ENCODE data around the gene KLC1. TPM values are rescaled to one million over a fixed set of nuclear protein-coding genes. Genes with fewer than 3 reads are reported as not detected.
A peak's percentile ranks its signal among the peaks of the same experiment; 100 is the strongest.

Gene KLC1
- total RNA-seq, 1 experiment from 2014 or later, result 121 TPM

DNA sequence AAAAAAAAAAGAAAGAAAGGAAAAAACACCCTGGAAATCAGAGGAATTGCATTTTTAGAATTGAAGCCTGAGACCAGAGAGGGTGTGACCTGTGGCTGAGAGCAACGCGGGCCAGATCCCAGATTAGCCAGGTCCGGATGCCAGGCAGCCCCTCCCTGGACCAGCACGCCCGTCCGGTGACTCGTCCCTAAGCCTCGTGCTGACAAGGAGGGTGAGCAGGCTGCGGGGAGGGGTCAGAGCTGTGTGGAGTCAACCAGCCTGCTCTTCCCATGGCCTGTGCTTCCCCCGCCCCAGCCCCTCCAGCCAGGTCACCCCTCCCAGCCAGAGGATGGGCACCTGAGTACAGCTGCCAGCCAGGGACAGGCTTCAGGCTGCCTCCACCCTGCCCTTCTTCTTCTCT lies 4.2 kb upstream of the KLC1 start:
- peaks cover 28 to 60% of the 10 kb centered on the region in 2 experiments for H3K4me1 ChIP-seq (ENCODE audit: control insufficient read depth in 1 of 2, insufficient read depth in 2 of 2, low read length in 2 of 2)
- H3K9me2 ChIP-seq (ENCODE audit: insufficient read depth), result no peaks in the 10 kb centered on the region
- H2AFZ ChIP-seq (ENCODE audit: low read depth, low read length, poor library complexity, severe bottlenecking), result no peak overlapping the region
- no peaks in the 10 kb centered on the region for H3K27me3 ChIP-seq (ENCODE audit: insufficient read depth, low read length)
- ChIA-PET CTCF (no interaction called here), RAD21 (ENCODE audit: low non-redundant PET in 1 of 2, low total read pairs in 2 of 2, uncharacterized antibody in 2 of 2, unreplicated experiment in 2 of 2) (no interaction called here), POLR2A (no interaction called here)
- H3K79me2 ChIP-seq (ENCODE audit: insufficient read depth, low read length), result peaks cover 9% of the 10 kb centered on the region
- H3K9ac ChIP-seq (ENCODE audit: low read length), result peak overlapping the region; percentile 60
- ATAC-seq (peak; percentile 63), DNase-seq (ENCODE audit: low read depth, low spot score) (peak; percentile 56)
- BruUV-seq (replicated peaks), result no TSS peak
- TF ChIP-seq POLR2AphosphoS5 (IDR thresholded peaks at IDR 0.05; ENCODE audit: low read depth, low read length) (peak; percentile 56), ZFX (IDR thresholded peaks at IDR 0.05) (no peak)
- H3K4me3 ChIP-seq (replicated peaks in 1 of 2; ENCODE audit: low read depth in 1 of 2, low read length in 2 of 2), result peak overlapping the region in 1 of 2 experiments; percentile 17; a peak in 1 of 4 replicates
- no peaks in the 10 kb centered on the region for H3K9me3 ChIP-seq (ENCODE audit: control insufficient read depth in 1 of 2, insufficient read depth in 1 of 2, low read depth in 1 of 2, low read length in 2 of 2)
- no peaks in the 10 kb centered on the region for H3K36me3 ChIP-seq (ENCODE audit: control insufficient read depth in 1 of 2, insufficient read depth in 2 of 2, low read length in 2 of 2)
- peaks cover under 1% of the 10 kb centered on the region; the same call in 1 of the 2 replicates for H4K20me1 ChIP-seq (ENCODE audit: insufficient read depth)
- peak overlapping the region; percentile 63 for H3K4me2 ChIP-seq (ENCODE audit: low read length)
- H3K27ac ChIP-seq (ENCODE audit: low read depth, low read length), result no peak overlapping the region
- intact Hi-C loops (cut with micrococcal nuclease), result loop anchor here (2.0 kb wide), 1 partner anchor 48 kb away; no protein-coding TSS in a partner anchor

GRCh38 chr14:103625356-103626095 lies 3.5 kb upstream of the KLC1 start:
- RAD21 ChIA-PET (ENCODE audit: low non-redundant PET in 1 of 2, low total read pairs in 2 of 2, uncharacterized antibody in 2 of 2, unreplicated experiment in 2 of 2), result no interaction called here
- TF ChIP-seq CEBPB (IDR thresholded peaks at IDR 0.05; ENCODE audit: low read depth) (no peak), CBX3 (IDR thresholded peaks at IDR 0.05; ENCODE audit: low read depth) (no peak), POLR2AphosphoS5 (IDR thresholded peaks at IDR 0.05; ENCODE audit: low read depth, low read length) (no peak), JUND (IDR thresholded peaks at IDR 0.05) (no peak), EGR1 (IDR thresholded peaks at IDR 0.05; ENCODE audit: low read depth) (no peak), EZH2 (IDR thresholded peaks at IDR 0.05) (no peak), POLR2A (IDR thresholded peaks at IDR 0.05; ENCODE audit: borderline replicate concordance, extremely low read depth, insufficient read depth, insufficient read length) (no peak), FOSL1 (IDR thresholded peaks at IDR 0.05; ENCODE audit: low read depth) (no peak), ZBTB33 (IDR thresholded peaks at IDR 0.05; ENCODE audit: extremely low read depth, insufficient replicate concordance, low read length) (no peak), SIN3A (IDR thresholded peaks at IDR 0.05; ENCODE audit: low read depth) (no peak), EZH2phosphoT487 (IDR thresholded peaks at IDR 0.05; ENCODE audit: borderline replicate concordance) (no peak), ZNF274 (IDR thresholded peaks at IDR 0.05; ENCODE audit: low read depth, low read length) (no peak), SP1 (IDR thresholded peaks at IDR 0.05; ENCODE audit: low read depth) (no peak), RAD21 (IDR thresholded peaks at IDR 0.05; ENCODE audit: low read depth) (no peak)
- TF ChIP-seq, protein P1, sequence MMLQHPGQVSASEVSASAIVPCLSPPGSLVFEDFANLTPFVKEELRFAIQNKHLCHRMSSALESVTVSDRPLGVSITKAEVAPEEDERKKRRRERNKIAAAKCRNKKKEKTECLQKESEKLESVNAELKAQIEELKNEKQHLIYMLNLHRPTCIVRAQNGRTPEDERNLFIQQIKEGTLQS (IDR thresholded peaks at IDR 0.05), result no peak
- TF ChIP-seq, protein P2, sequence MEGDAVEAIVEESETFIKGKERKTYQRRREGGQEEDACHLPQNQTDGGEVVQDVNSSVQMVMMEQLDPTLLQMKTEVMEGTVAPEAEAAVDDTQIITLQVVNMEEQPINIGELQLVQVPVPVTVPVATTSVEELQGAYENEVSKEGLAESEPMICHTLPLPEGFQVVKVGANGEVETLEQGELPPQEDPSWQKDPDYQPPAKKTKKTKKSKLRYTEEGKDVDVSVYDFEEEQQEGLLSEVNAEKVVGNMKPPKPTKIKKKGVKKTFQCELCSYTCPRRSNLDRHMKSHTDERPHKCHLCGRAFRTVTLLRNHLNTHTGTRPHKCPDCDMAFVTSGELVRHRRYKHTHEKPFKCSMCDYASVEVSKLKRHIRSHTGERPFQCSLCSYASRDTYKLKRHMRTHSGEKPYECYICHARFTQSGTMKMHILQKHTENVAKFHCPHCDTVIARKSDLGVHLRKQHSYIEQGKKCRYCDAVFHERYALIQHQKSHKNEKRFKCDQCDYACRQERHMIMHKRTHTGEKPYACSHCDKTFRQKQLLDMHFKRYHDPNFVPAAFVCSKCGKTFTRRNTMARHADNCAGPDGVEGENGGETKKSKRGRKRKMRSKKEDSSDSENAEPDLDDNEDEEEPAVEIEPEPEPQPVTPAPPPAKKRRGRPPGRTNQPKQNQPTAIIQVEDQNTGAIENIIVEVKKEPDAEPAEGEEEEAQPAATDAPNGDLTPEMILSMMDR (IDR thresholded peaks at IDR 0.05 in 2 of 3, conservative IDR thresholded peaks at IDR 0.05 in 1 of 3; ENCODE audit: borderline replicate concordance in 1 of 3, insufficient read depth in 1 of 3, low read depth in 2 of 3, low read length in 2 of 3), result no peak

More at GRCh38 chr14:103625356-103626095, 3.5 kb upstream of the KLC1 start:
- H3K9me3 ChIP-seq (ENCODE audit: control insufficient read depth in 1 of 2, insufficient read depth in 1 of 2, low read depth in 1 of 2, low read length in 2 of 2), result no peaks in the 10 kb centered on the region
- no peaks in the 10 kb centered on the region for H3K9me2 ChIP-seq (ENCODE audit: insufficient read depth)
- ATAC-seq (no peak), DNase-seq (ENCODE audit: low read depth, low spot score) (no peak)
- peak overlapping the region; percentile 60 for H3K9ac ChIP-seq (ENCODE audit: low read length)
- peak overlapping the region in 1 of 2 experiments; percentile 17; a peak in 1 of 4 replicates for H3K4me3 ChIP-seq (replicated peaks in 1 of 2; ENCODE audit: low read depth in 1 of 2, low read length in 2 of 2)
- H3K27ac ChIP-seq (ENCODE audit: low read depth, low read length), result no peak overlapping the region
- H3K36me3 ChIP-seq (ENCODE audit: control insufficient read depth in 1 of 2, insufficient read depth in 2 of 2, low read length in 2 of 2), result no peaks in the 10 kb centered on the region
- peak overlapping the region; percentile 63 for H3K4me2 ChIP-seq (ENCODE audit: low read length)
- POLR2A ChIA-PET, result no interaction called here
- H3K4me1 ChIP-seq (ENCODE audit: control insufficient read depth in 1 of 2, insufficient read depth in 2 of 2, low read length in 2 of 2), result peaks cover 32 to 66% of the 10 kb centered on the region in 2 experiments
- intact Hi-C loops (cut with micrococcal nuclease), result loop anchor here (2.0 kb wide), 1 partner anchor 49 kb away; no protein-coding TSS in a partner anchor
- CTCF ChIA-PET, result no interaction called here
- no peaks in the 10 kb centered on the region for H3K27me3 ChIP-seq (ENCODE audit: insufficient read depth, low read length)
- BruUV-seq (replicated peaks), result no TSS peak
- H2AFZ ChIP-seq (ENCODE audit: low read depth, low read length, poor library complexity, severe bottlenecking), result no peak overlapping the region
- H4K20me1 ChIP-seq (ENCODE audit: insufficient read depth), result peaks cover 7% of the 10 kb centered on the region; the same call in 1 of the 2 replicates
- peaks cover 16% of the 10 kb centered on the region for H3K79me2 ChIP-seq (ENCODE audit: insufficient read depth, low read length)

All from HCT116 (cell line).